Trophoblast cell (in vitro differentiated cells and primary cell): ENCODE results near the gene CEMP1.
A peak's percentile ranks its signal among the peaks of the same experiment; 100 is the strongest.

Source experiments
- DNase-seq, 2 donors: peaks; one replicate each; pipeline ENCODE4 v3.0.0-alpha.2; 2016
- H2AFZ ChIP-seq: 2 replicates; pipeline ENCODE4 v1.6.1; 2013; ENCODE audit warnings: low read length, moderate library complexity, mild to moderate bottlenecking; ENCODE audit not compliant: insufficient read depth, poor library complexity
- H2AK5ac ChIP-seq: 2 replicates; pipeline ENCODE4 v1.6.1; 2013; ENCODE audit warnings: mild to moderate bottlenecking, low read length
- H2BK120ac ChIP-seq: 2 replicates; pipeline ENCODE4 v1.6.1; 2013; ENCODE audit warnings: low read length, mild to moderate bottlenecking, moderate library complexity; ENCODE audit not compliant: insufficient read depth, poor library complexity
- H2BK12ac ChIP-seq: 2 replicates; pipeline ENCODE4 v1.6.1; 2013; ENCODE audit warnings: mild to moderate bottlenecking, low read length, moderate library complexity
- H2BK5ac ChIP-seq: 2 replicates; pipeline ENCODE4 v1.6.1; 2013; ENCODE audit warnings: low read length, low read depth, moderate library complexity, mild to moderate bottlenecking; ENCODE audit not compliant: poor library complexity
- H3K14ac ChIP-seq: 2 replicates; pipeline ENCODE4 v1.6.1; 2013; ENCODE audit warnings: mild to moderate bottlenecking, low read length
- H3K18ac ChIP-seq: 2 replicates; pipeline ENCODE4 v1.6.1; 2013; ENCODE audit warnings: mild to moderate bottlenecking, low read length
- H3K23ac ChIP-seq: 2 replicates; pipeline ENCODE4 v1.6.1; 2013; ENCODE audit warnings: low read length
- H3K27ac ChIP-seq: 2 replicates; pipeline ENCODE4 v1.5.1; 2013; ENCODE audit warnings: low read depth, mild to moderate bottlenecking, inconsistent platforms, low read length, moderate library complexity
- H3K27me3 ChIP-seq: 2 replicates; pipeline ENCODE4 v1.6.1; 2013; ENCODE audit warnings: inconsistent platforms, mild to moderate bottlenecking, low read length, moderate library complexity; ENCODE audit not compliant: insufficient read depth
- H3K36me3 ChIP-seq, 2 experiments: 1 replicate in 1 of 2; 2 replicates in 1 of 2; pipeline ENCODE4 v1.6.1; 2013; ENCODE audit warnings: low read length in 2 of 2, mild to moderate bottlenecking in 2 of 2, moderate library complexity in 1 of 2; ENCODE audit not compliant: insufficient read depth in 2 of 2, control insufficient read depth in 1 of 2
- H3K4ac ChIP-seq: 2 replicates; pipeline ENCODE4 v1.6.1; 2013; ENCODE audit warnings: low read depth, mild to moderate bottlenecking, low read length, moderate library complexity
- H3K4me1 ChIP-seq, 2 experiments: 1 replicate in 1 of 2; 2 replicates in 1 of 2; pipeline ENCODE4 v1.6.1; 2013; ENCODE audit warnings: low read length in 2 of 2, mild to moderate bottlenecking in 2 of 2, moderate library complexity in 1 of 2; ENCODE audit not compliant: insufficient read depth in 2 of 2, control insufficient read depth in 1 of 2
- H3K4me2 ChIP-seq: 2 replicates; pipeline ENCODE4 v1.6.1; 2013; ENCODE audit warnings: inconsistent platforms, mild to moderate bottlenecking, low read length, moderate library complexity
- H3K4me3 ChIP-seq: 2 replicates; pipeline ENCODE4 v1.5.1; 2013; ENCODE audit warnings: mild to moderate bottlenecking, low read depth, low read length, inconsistent platforms
- H3K79me1 ChIP-seq: one replicate; pipeline ENCODE4 v1.6.1; 2013; ENCODE audit warnings: low read length
- H3K79me2 ChIP-seq: 2 replicates; pipeline ENCODE4 v1.6.1; 2013; ENCODE audit warnings: low read length, mild to moderate bottlenecking; ENCODE audit not compliant: control insufficient read depth, insufficient read depth, poor library complexity
- H3K9ac ChIP-seq: 2 replicates; pipeline ENCODE4 v1.6.1; 2013; ENCODE audit warnings: mild to moderate bottlenecking, low read length
- H3K9me3 ChIP-seq: 2 replicates; pipeline ENCODE4 v1.6.1; 2013; ENCODE audit warnings: low read depth, mild to moderate bottlenecking, control low read depth, inconsistent platforms, low read length; ENCODE audit not compliant: insufficient read depth
- H4K12ac ChIP-seq: 2 replicates; pipeline ENCODE4 v1.6.1; 2013; ENCODE audit warnings: low read depth, mild to moderate bottlenecking, low read length, moderate library complexity
- H4K8ac ChIP-seq: 2 replicates; pipeline ENCODE4 v1.6.1; 2013; ENCODE audit warnings: low read depth, mild to moderate bottlenecking, low read length, moderate library complexity
- H4K91ac ChIP-seq: one replicate; pipeline ENCODE4 v1.6.1; 2013; ENCODE audit warnings: low read depth, mild to moderate bottlenecking, low read length, moderate library complexity
- WGBS: extraction: QIAGEN DNeasy Blood & Tissue Kit; methylation state at CpG from one replicate; pipeline ENCODE4 v1.1.7; 2013; ENCODE audit warnings: missing lambda C conversion rate; ENCODE audit not compliant: insufficient read length, insufficient coverage; ENCODE audit errors: extremely low coverage; 5-methylcytosine and 5-hydroxymethylcytosine counted together

The CEMP1 gene

GRCh38 chr16:2514333-2515179 is 16.7 kb downstream of the CEMP1 start:
- Histone ChIP-seq H4K8ac (peak overlapping the region; percentile 90), H3K23ac (no peak overlapping the region), H3K4ac (peak overlapping the region; percentile 98), H2BK120ac (peak overlapping the region; percentile 77), H3K27me3 (no peaks in the 10 kb centered on the region), H3K79me1 (peaks cover 13% of the 10 kb centered on the region), H3K36me3 (peaks cover 18 to 20% of the 10 kb centered on the region in 2 experiments), H3K4me1 (peaks cover 30 to 42% of the 10 kb centered on the region in 2 experiments), H2BK12ac (no peak overlapping the region), H3K27ac (peak overlapping the region; percentile 91), H2AFZ (no peak overlapping the region), H4K91ac (peak overlapping the region; percentile 98), H3K18ac (peak overlapping the region; percentile 92), H3K9me3 (peaks cover 3% of the 10 kb centered on the region), H2BK5ac (peak overlapping the region; percentile 81), H4K12ac (peak overlapping the region; percentile 65), H2AK5ac (peak overlapping the region; percentile 76), H3K79me2 (peaks cover 43% of the 10 kb centered on the region), H3K9ac (peak overlapping the region; percentile 92), H3K4me2 (peak overlapping the region; percentile 74), H3K4me3 (peak overlapping the region; percentile 99), H3K14ac (peak overlapping the region; percentile 95)
- peak; percentile 50 to 71 for DNase-seq
- no CpG with 5 or more reads among the region's 63 CpGs for WGBS

- H2AFZ ChIP-seq: peak within 1 kb of the TSS; percentile 35
- H3K4me1 ChIP-seq: peaks cover 21 to 34% of the 10 kb centered on the region in 2 experiments
- peaks cover 10 to 13% of the 10 kb centered on the region in 2 experiments for H3K36me3 ChIP-seq
- peaks cover 13% of the 10 kb centered on the region for H3K79me1 ChIP-seq
- H3K14ac ChIP-seq: peak within 1 kb of the TSS; percentile 95
- peak within 1 kb of the TSS; percentile 89 for H3K4me2 ChIP-seq
- peak within 1 kb of the TSS; percentile 98 for H3K4ac ChIP-seq
- peak within 1 kb of the TSS; percentile 93 for H2BK5ac ChIP-seq
- H3K79me2 ChIP-seq: peaks cover 43% of the 10 kb centered on the region
- H3K9ac ChIP-seq: peak within 1 kb of the TSS; percentile 92
- H3K18ac ChIP-seq: peak within 1 kb of the TSS; percentile 92
- no peak within 1 kb of the TSS for H3K23ac ChIP-seq
- peaks cover 3% of the 10 kb centered on the region for H3K9me3 ChIP-seq
- no peak within 1 kb of the TSS for H2BK12ac ChIP-seq
- peak; percentile 86 to 94 for DNase-seq
- WGBS: no CpG with 5 or more reads among the region's 122 CpGs
- peak within 1 kb of the TSS; percentile 90 for H4K8ac ChIP-seq
- H4K12ac ChIP-seq: peak within 1 kb of the TSS; percentile 65
- H2BK120ac ChIP-seq: peak within 1 kb of the TSS; percentile 92
- peak within 1 kb of the TSS; percentile 86 for H2AK5ac ChIP-seq
- H3K4me3 ChIP-seq: peak within 1 kb of the TSS; percentile 99
- peak within 1 kb of the TSS; percentile 91 for H3K27ac ChIP-seq
- no peaks in the 10 kb centered on the region for H3K27me3 ChIP-seq
- H4K91ac ChIP-seq: peak within 1 kb of the TSS; percentile 99
These were observed 17.5 kb downstream of the CEMP1 start, which contains the start of gene ATP6V0C for GRCh38 chr16:2513405-2514332. ATP6V0C (plus strand) TSS chr16:2513952; CDS start chr16:2514104, 152 bp downstream.

GRCh38 chr16:2512735-2513404 is 18.3 kb downstream of the CEMP1 start:
- Histone ChIP-seq H3K23ac (no peak overlapping the region), H3K4me2 (peak overlapping the region; percentile 89), H4K12ac (peak overlapping the region; percentile 43), H2BK120ac (no peak overlapping the region), H2AFZ (peak overlapping the region; percentile 32), H3K36me3 (peaks cover 10 to 12% of the 10 kb centered on the region in 2 experiments), H3K27me3 (no peaks in the 10 kb centered on the region), H2BK12ac (no peak overlapping the region), H3K4me3 (peak overlapping the region; percentile 51), H3K79me2 (peaks cover 38% of the 10 kb centered on the region), H3K4me1 (peaks cover 21 to 28% of the 10 kb centered on the region in 2 experiments), H3K9ac (no peak overlapping the region), H3K27ac (peak overlapping the region; percentile 36), H3K14ac (peak overlapping the region; percentile 38), H2BK5ac (no peak overlapping the region), H3K9me3 (peaks cover 3% of the 10 kb centered on the region), H3K79me1 (peaks cover 13% of the 10 kb centered on the region), H2AK5ac (no peak overlapping the region), H4K91ac (peak overlapping the region; percentile 67), H4K8ac (peak overlapping the region; percentile 67), H3K4ac (no peak overlapping the region), H3K18ac (peak overlapping the region; percentile 23)
- WGBS: no CpG with 5 or more reads among the region's 15 CpGs
- DNase-seq: no peak
